NCI-H2171 (cell line): ENCODE results near the gene YPEL2.
"Not testable (repeated sequence)": the region's sequence is repeated elsewhere in the genome, so short reads cannot be mapped to it uniquely, and the experiment has no call there.

Source experiments
- DNase-seq: peaks from one replicate; lab custom pipeline; 2025; lab: John Stamatoyannopoulos, UW

The YPEL2 gene

GRCh38 chr17:59331129-59331928 is at the start of gene YPEL2:
Gene YPEL2, plus strand, starts transcription at chr17:59331655. Its CDS starts 21,755 bp downstream, at chr17:59353410.
- peak; percentile 89 for DNase-seq

DNA sequence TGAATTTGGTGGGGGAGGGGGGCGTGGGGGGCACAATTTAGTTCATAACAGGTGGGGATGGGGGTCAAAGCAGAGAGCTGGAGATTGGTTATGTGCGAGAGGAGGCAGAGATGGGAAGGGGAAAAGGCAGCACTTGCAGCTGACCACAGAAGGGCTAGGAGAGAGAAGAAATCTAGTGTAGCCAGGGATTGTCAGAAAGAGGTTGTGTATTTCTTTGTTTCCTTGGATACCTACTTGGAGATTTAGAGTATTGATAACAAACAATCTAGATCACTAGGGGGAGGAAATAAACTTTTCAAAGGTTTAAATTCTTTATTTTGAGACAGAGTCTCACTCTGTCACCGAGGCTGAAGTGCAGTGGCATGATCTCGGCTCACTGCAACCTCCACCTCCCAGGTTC is 47.1 kb upstream of the YPEL2 start:
- no peak for DNase-seq

DNA sequence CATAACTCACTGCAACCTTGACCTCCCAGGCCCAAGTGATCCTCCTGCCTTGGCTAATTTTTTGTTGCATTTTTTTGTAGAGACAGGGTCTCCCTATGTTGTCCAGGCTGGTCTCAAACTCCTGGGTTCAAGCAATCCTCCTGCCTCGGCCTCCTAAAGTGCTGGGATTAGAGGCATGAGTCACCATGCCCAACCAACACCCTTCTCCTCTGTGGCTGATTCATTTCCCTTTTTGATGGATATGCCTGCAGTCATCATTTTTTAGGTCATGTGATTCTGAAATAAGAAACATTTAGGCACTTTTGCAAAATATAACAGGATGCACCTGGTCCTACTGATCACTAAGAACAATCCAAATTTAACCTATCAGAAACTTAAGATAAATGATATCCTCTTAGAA is 44.0 kb upstream of the YPEL2 start:
- DNase-seq: no peak

GRCh38 chr17:59287891-59288290 is 43.6 kb upstream of the YPEL2 start:
- DNase-seq: no peak

- no peak for DNase-seq
These were observed 41.5 kb upstream of the YPEL2 start for GRCh38 chr17:59289981-59290301.

- DNase-seq: not testable (repeated sequence)
These were observed 41.0 kb upstream of the YPEL2 start for GRCh38 chr17:59290302-59290998.

DNA sequence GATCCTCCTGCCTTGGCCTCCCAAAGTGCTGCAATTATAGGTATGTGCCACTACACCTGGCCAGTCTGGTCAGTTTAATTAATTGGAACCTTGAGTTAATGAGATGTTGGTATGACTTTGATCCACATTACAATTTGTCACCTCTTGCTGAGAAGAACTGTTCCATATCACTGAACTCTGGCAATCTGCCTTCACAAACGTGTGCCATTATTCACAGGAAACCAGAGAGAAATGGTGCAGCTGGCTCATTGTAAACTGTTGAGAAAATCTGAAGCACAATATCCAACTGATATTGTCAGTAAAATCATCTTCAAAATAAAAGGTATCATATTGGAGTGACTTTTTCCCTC is 39.3 kb upstream of the YPEL2 start:
- DNase-seq: no peak

GRCh38 chr17:59296190-59296589 is 35.3 kb upstream of the YPEL2 start:
- DNase-seq: no peak

- DNase-seq: no peak
These were observed 32.9 kb upstream of the YPEL2 start for GRCh38 chr17:59298521-59298920.

- no peak for DNase-seq
These were observed 31.9 kb upstream of the YPEL2 start for GRCh38 chr17:59299400-59300092.

- DNase-seq: no peak
These were observed 30.5 kb upstream of the YPEL2 start for GRCh38 chr17:59300941-59301340.

DNA sequence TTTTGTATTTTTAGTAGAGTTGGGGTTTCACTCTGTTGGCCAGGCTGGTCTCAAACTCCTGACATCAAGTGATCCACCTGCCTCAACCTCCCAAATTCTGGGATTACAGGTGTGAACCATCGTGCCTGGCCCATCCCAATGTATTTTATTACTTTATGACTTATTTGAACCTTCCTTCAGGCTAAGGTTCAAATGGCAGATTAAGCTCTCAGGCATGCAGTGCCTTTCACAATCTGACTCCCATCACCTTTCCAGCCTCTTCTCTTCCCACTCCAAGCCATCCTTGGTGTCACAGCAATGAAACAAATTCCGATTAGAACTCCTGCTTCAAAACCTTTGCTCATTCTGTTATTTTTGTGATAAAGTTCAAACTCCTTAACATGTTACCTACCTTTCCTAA is 26.6 kb upstream of the YPEL2 start:
- DNase-seq: no peak

DNA sequence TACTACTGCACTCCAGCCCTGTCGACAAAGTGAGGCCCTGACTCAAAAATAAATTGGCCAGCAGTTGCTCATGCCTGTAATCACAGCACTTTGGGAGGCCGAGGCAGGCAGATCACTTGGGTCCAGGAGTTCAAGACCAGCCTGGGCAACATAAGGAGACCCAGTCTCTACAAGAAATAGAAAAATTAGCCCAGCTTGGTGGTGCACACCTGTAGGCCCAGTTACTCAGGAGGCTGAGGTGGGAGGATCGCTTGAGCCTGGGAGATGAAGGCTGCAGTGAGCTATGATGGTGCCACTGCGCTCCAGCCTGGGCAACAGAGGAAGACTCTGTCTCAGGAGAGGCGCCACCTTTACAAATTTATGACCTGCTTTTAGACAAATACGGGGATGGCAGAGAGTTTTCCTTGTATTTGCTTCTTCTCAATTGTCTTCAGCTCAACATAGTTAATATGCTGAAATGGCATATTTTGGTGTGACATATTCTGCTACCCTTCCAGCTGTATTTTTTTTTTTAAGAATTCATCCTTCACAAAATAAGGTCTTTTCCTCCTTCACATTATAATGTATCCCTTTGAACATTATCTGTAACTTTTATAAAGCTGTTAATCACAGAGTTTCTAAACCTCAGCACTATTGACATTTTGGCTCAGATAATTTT is 21.1 kb upstream of the YPEL2 start:
- no peak for DNase-seq

- peak; percentile 51 for DNase-seq
These were observed 20.4 kb upstream of the YPEL2 start for GRCh38 chr17:59311051-59311468.

DNA sequence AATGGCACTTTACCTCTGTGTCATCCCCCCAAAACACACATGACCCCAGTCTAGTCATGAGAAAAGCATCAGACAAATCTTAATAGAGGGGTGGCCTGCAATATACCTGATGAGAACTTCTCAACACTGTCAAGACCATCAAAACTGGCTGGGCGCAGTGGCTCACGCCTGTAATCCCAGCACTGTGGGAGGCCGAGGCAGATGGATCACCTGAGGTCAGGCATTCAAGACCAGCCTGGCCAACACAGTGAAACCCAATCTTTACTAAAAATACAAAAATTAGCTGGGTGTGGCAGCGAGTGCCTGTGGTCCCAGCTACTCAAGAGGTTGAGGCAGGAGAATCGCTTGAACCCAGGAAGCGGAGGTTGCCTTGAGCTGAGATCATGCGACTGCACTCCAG is 19.9 kb upstream of the YPEL2 start:
- not testable (repeated sequence) for DNase-seq

GRCh38 chr17:59315866-59316265 is 15.6 kb upstream of the YPEL2 start:
- DNase-seq: no peak

DNA sequence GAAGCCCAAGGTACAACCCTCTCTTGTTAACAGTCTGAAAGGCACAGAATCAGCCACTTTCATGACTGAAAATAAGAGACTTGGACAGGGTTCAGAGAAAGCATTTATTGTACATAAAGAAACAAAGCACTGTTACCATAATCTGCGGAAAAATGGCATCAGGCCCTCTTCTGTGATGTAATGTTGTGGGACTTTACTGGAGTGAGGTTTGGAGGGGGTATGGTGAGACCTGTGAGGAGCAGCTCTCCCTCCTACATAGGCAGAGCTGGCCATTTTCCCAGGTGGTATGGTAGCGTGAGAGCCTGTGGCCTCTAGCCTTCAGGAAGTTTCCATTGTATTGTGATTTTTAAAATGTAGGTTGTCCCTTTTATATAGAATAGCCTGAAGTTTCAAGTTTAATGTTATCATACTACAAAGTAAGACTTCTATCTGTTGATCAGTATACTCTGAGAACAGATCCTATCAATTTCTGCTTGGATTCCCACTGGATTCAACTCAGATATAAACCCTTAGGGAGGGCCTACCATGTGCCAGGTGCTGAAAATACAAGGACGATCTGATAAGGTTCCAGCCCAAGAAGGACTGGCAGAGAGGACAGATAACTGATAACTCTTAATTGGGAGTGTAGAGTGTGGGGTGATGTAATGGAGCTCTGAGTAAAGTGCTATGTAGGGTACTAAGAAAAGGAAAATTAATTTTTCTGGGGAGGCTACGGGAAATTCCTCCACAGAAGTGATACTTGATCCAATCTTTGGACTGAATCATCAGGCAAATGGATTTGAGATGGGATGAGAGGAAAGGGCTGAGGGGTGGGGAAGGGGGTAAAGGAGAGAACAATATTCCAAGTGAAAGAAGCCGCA is 4.1 kb upstream of the YPEL2 start:
- no peak for DNase-seq

- DNase-seq: no peak
These were observed 3.5 kb upstream of the YPEL2 start for GRCh38 chr17:59327981-59328290.

GRCh38 chr17:59328601-59329000 is 2.9 kb upstream of the YPEL2 start:
- peak; percentile 86 for DNase-seq

GRCh38 chr17:59329176-59330052 is 2.0 kb upstream of the YPEL2 start:
- DNase-seq: no peak
